Astrocyte of the hippocampus (primary cell): ENCODE measurements around the gene CLC.
"Not testable (repeated sequence)": the region's sequence is repeated elsewhere in the genome, so short reads cannot be mapped to it uniquely, and the experiment has no call there.

ENCODE experiments used
- DNase-seq: peaks from one replicate; pipeline ENCODE4 v3.0.0; 2011; ENCODE audit warnings: low read depth, low spot score

The CLC gene

GRCh38 chr19:39729594-39729993 lies 8.2 kb downstream of the CLC start:
- no peak for DNase-seq

GRCh38 chr19:39728040-39728439 lies 9.8 kb downstream of the CLC start:
- DNase-seq = no peak

- no peak for DNase-seq
Measured at GRCh38 chr19:39727070-39727800, 10.6 kb downstream of the CLC start.

GRCh38 chr19:39725995-39726394 lies 11.8 kb downstream of the CLC start:
- no peak for DNase-seq

GRCh38 chr19:39720144-39720543 lies 17.7 kb downstream of the CLC start:
- not testable (repeated sequence) for DNase-seq

GRCh38 chr19:39710333-39710890 lies 27.4 kb downstream of the CLC start:
- DNase-seq = no peak

- DNase-seq = no peak
Measured at GRCh38 chr19:39709026-39709872, 28.6 kb downstream of the CLC start.

GRCh38 chr19:39708594-39708993 lies 29.2 kb downstream of the CLC start:
- DNase-seq = no peak

- DNase-seq = no peak
Measured at GRCh38 chr19:39705578-39706188, 32.1 kb downstream of the CLC start.

GRCh38 chr19:39704181-39705044 lies 33.4 kb downstream of the CLC start, which contains the start of gene LGALS14:
Gene LGALS14, plus strand, starts transcription at chr19:39704481. Its CDS starts 48 bp downstream, at chr19:39704529.
- DNase-seq = no peak

- no peak for DNase-seq
Measured at GRCh38 chr19:39701291-39701690, 36.5 kb downstream of the CLC start.

- no peak for DNase-seq
Measured at GRCh38 chr19:39698535-39698934, 39.3 kb downstream of the CLC start.

- no peak for DNase-seq
Measured at GRCh38 chr19:39696387-39696786, 41.4 kb downstream of the CLC start.

- no peak for DNase-seq
Measured at GRCh38 chr19:39695759-39696158, 42.1 kb downstream of the CLC start.

- DNase-seq = no peak
Measured at GRCh38 chr19:39692822-39693221, 45.0 kb downstream of the CLC start.

GRCh38 chr19:39692166-39692565 lies 45.7 kb downstream of the CLC start:
- no peak for DNase-seq

GRCh38 chr19:39688637-39689036 lies 49.2 kb downstream of the CLC start:
- DNase-seq = not testable (repeated sequence)

- no peak for DNase-seq
Measured at GRCh38 chr19:39686739-39687138, 51.1 kb downstream of the CLC start.

- DNase-seq = no peak
Measured at GRCh38 chr19:39684267-39684666, 53.6 kb downstream of the CLC start.

- DNase-seq = no peak
Measured at GRCh38 chr19:39681416-39681815, 56.4 kb downstream of the CLC start.
